ENCODE measurements around the gene ASXL2. TPM values are rescaled to one million over a fixed set of nuclear protein-coding genes. Genes with fewer than 3 reads are reported as not detected.
"Not testable (repeated sequence)": the region's sequence is repeated elsewhere in the genome, so short reads cannot be mapped to it uniquely, and the experiment has no call there.

The ASXL2 gene
- total and polyA plus RNA-seq, 4 donors, result 2.4 to 29.0 (median 12.3) TPM

DNA sequence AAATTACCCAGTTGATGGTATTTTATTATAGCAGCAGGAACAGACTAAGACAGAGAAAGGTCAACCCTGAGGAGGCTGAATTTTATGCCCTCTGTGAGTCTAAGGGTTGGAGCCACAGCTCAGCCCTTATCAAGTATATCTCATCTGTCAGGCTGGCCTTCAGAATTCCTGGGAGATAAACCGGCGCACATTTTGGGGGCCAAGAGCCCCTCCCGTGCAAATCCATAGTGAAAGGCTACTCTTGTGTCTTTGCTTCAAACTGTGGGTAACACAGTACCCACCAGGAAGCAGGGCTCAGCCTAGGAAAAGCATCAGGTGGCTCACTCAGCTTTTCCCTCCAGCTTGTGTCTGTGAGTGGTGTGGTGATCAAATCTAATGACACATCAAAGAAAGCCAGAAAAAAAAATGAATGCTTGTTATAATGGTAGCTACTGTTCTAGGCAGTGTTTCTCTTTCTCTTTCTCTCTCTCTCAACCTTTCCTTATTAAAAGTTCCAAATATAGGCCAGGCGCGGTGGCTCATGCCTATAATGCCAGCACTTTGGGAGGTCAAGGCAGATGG, 25.0 kb upstream of the ASXL2 start:
- WGBS, 2 donors, result 81 to 86% methylated on average over 5 of the region's 5 CpGs
- ATAC-seq (ENCODE audit: insufficient read depth, low FRiP score) (no peak), DNase-seq (no peak)
- Histone ChIP-seq H3K27me3 (ENCODE audit: control insufficient read depth in 3 of 3, insufficient read depth in 3 of 3, low read length in 2 of 3) (no peaks in the 10 kb centered on the region), H3K36me3 (ENCODE audit: control insufficient read depth in 4 of 4, insufficient read depth in 4 of 4, low read length in 4 of 4) (no peaks in the 10 kb centered on the region), H3K4me1 (ENCODE audit: control insufficient read depth in 5 of 5, insufficient read depth in 5 of 5, low read length in 5 of 5) (no peaks in the 10 kb centered on the region), H3K9me3 (ENCODE audit: control insufficient read depth in 4 of 4, insufficient read depth in 3 of 4, low read length in 3 of 4) (peaks cover 0 to 2% (median 0%) of the 10 kb centered on the region in 4 donors), H3K27ac (ENCODE audit: low read depth in 1 of 2, low read length in 1 of 2) (no peak overlapping the region), H3K9ac (ENCODE audit: insufficient read depth in 1 of 2, low read length in 2 of 2) (no peak overlapping the region), H3K4me3 (no peak overlapping the region)
- TF ChIP-seq, protein P1, sequence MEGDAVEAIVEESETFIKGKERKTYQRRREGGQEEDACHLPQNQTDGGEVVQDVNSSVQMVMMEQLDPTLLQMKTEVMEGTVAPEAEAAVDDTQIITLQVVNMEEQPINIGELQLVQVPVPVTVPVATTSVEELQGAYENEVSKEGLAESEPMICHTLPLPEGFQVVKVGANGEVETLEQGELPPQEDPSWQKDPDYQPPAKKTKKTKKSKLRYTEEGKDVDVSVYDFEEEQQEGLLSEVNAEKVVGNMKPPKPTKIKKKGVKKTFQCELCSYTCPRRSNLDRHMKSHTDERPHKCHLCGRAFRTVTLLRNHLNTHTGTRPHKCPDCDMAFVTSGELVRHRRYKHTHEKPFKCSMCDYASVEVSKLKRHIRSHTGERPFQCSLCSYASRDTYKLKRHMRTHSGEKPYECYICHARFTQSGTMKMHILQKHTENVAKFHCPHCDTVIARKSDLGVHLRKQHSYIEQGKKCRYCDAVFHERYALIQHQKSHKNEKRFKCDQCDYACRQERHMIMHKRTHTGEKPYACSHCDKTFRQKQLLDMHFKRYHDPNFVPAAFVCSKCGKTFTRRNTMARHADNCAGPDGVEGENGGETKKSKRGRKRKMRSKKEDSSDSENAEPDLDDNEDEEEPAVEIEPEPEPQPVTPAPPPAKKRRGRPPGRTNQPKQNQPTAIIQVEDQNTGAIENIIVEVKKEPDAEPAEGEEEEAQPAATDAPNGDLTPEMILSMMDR (IDR thresholded peaks at IDR 0.05; ENCODE audit: control extremely low read depth, extremely low read depth), result no peak

DNA sequence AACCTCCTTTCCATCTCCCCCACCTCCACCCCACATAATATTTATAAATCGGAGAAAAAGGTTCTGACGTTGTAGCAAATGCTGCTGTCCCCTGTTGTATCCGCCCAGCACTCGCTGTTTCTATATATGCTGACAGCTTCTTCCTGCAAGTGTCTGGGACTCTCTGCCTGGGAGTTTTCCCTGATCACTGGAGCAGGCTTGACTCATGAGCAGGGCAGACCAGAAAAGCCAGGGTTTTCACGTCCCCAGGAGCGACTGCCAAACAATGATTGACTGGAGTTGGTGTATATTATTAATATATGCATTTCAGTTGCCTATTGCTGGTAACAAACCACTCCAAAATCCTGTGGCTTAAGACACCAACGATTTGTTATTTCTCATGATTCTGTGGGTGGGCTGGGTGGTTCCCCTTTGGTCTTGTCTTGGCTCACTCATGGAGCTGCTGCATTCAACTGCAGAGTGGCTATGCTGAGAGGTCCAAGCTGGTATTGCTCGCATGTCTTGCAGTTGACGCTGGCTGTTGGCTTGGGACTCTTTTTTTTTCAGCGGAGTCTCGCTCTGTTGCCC, 21.2 kb upstream of the ASXL2 start:
- ATAC-seq (ENCODE audit: insufficient read depth, low FRiP score) (no peak), DNase-seq (peak in 1 of 3 donors; percentile 45)
- WGBS, 2 donors, result 78 to 87% methylated on average over 11 of the region's 11 CpGs
- peaks cover 0 to 2% (median 0%) of the 10 kb centered on the region in 4 donors for H3K9me3 ChIP-seq (ENCODE audit: control insufficient read depth in 4 of 4, insufficient read depth in 3 of 4, low read length in 3 of 4)
- no peaks in the 10 kb centered on the region for H3K36me3 ChIP-seq (ENCODE audit: control insufficient read depth in 4 of 4, insufficient read depth in 4 of 4, low read length in 4 of 4)
- H3K27ac ChIP-seq (ENCODE audit: low read depth in 1 of 2, low read length in 1 of 2), result no peak overlapping the region
- no peak overlapping the region for H3K4me3 ChIP-seq
- no peaks in the 10 kb centered on the region for H3K4me1 ChIP-seq (ENCODE audit: control insufficient read depth in 5 of 5, insufficient read depth in 5 of 5, low read length in 5 of 5)
- H3K27me3 ChIP-seq (ENCODE audit: control insufficient read depth in 3 of 3, insufficient read depth in 3 of 3, low read length in 2 of 3), result no peaks in the 10 kb centered on the region
- no peak overlapping the region for H3K9ac ChIP-seq (ENCODE audit: insufficient read depth in 1 of 2, low read length in 2 of 2)
- TF ChIP-seq, protein P1 (IDR thresholded peaks at IDR 0.05; ENCODE audit: control extremely low read depth, extremely low read depth), result no peak

DNA sequence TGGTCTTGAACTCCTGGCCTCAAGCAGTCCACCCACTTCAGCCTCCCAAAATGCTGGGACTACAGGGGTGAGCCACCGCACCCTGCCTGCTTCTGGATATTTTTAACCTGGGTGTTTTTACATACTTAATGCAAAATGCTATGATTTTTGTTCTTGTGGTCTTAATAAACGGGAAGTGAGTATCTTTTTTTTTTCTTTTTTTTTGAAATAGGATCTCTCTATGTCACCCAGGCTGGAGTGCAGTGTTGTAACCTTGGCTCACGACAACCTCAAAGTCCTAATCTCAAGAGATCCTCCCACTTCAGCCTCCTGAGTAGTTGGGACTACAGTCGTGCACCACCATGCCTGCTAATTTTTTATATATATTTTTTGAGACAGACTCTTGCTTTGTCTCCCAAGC, 19.2 kb upstream of the ASXL2 start:
- H3K4me1 ChIP-seq (ENCODE audit: control insufficient read depth in 5 of 5, insufficient read depth in 5 of 5, low read length in 5 of 5), result no peaks in the 10 kb centered on the region
- H3K4me3 ChIP-seq, result no peak overlapping the region
- no peaks in the 10 kb centered on the region for H3K27me3 ChIP-seq (ENCODE audit: control insufficient read depth in 3 of 3, insufficient read depth in 3 of 3, low read length in 2 of 3)
- DNase-seq (no peak), ATAC-seq (ENCODE audit: insufficient read depth, low FRiP score) (no peak)
- H3K9me3 ChIP-seq (ENCODE audit: control insufficient read depth in 4 of 4, insufficient read depth in 3 of 4, low read length in 3 of 4), result peaks cover 0 to 2% (median 0%) of the 10 kb centered on the region in 4 donors
- WGBS, 2 donors, result 32 to 58% methylated on average over 4 of the region's 4 CpGs
- H3K9ac ChIP-seq (ENCODE audit: insufficient read depth in 1 of 2, low read length in 2 of 2), result no peak overlapping the region
- no peak overlapping the region for H3K27ac ChIP-seq (ENCODE audit: low read depth in 1 of 2, low read length in 1 of 2)
- TF ChIP-seq, protein P1 (IDR thresholded peaks at IDR 0.05; ENCODE audit: control extremely low read depth, extremely low read depth), result no peak
- H3K36me3 ChIP-seq (ENCODE audit: control insufficient read depth in 4 of 4, insufficient read depth in 4 of 4, low read length in 4 of 4), result no peaks in the 10 kb centered on the region

DNA sequence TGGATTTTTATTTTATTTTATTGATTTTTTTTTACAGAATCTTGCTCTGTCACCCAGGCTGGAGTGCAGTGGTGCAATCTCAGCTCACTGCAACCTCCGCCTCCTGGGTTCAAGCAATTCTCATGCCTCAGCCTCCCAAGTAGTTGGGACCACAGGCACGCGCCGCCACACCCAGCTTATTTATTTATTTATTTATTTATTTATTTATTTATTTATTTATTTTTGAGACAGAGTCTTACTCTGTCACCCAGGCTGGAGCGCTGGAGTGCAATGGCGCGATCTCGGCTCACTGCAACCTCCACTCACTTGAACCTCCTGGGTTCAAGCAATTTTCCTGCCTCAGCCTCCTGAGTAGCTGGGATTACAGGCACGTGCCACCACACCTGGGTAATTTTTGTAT, 18.0 kb upstream of the ASXL2 start:
- not testable (repeated sequence) for H3K27me3 ChIP-seq (ENCODE audit: control insufficient read depth in 3 of 3, insufficient read depth in 3 of 3, low read length in 2 of 3); ATAC-seq (ENCODE audit: insufficient read depth, low FRiP score); H3K9me3 ChIP-seq (ENCODE audit: control insufficient read depth in 4 of 4, insufficient read depth in 3 of 4, low read length in 3 of 4); H3K36me3 ChIP-seq (ENCODE audit: control insufficient read depth in 4 of 4, insufficient read depth in 4 of 4, low read length in 4 of 4); H3K27ac ChIP-seq (ENCODE audit: low read depth in 1 of 2, low read length in 1 of 2); H3K4me1 ChIP-seq (ENCODE audit: control insufficient read depth in 5 of 5, insufficient read depth in 5 of 5, low read length in 5 of 5); DNase-seq; H3K9ac ChIP-seq (ENCODE audit: insufficient read depth in 1 of 2, low read length in 2 of 2); H3K4me3 ChIP-seq
- 74 to 92% methylated on average over 9 of the region's 9 CpGs for WGBS, 2 donors
